B cell (primary cell): Measurements from ENCODE around the gene TRABD2A. TPM values are rescaled to one million over a fixed set of nuclear protein-coding genes. Genes with fewer than 3 reads are reported as not detected.

Experiments
- ATAC-seq: fragments of 200-7000 bp; cut with Tn5 transposase; one replicate; pipeline ENCODE4 v1.10.0; 2021; ENCODE audit warnings: low read depth, mild to moderate bottlenecking, moderate number of reproducible peaks, moderate library complexity
- CTCF ChIA-PET: fragments of 350-600 bp; sonication (Branson Sonifier 250); formaldehyde crosslinking; loops from one replicate; lab custom pipeline; 2021; ENCODE audit warnings: antibody characterized with exemption, inconsistent platforms; lab: Charles Lee
- POLR2A ChIA-PET: fragments of 350-600 bp; sonication (Branson Sonifier 250); formaldehyde crosslinking; loops from one replicate; lab custom pipeline; 2021; ENCODE audit warnings: antibody characterized with exemption; lab: Charles Lee
- DNase-seq: peaks from one replicate; pipeline ENCODE4 v3.0.0; 2013
- H2AFZ ChIP-seq: 2 replicates; pipeline ENCODE4 v1.6.1; 2012; ENCODE audit warnings: mild to moderate bottlenecking, low read depth, low read length; ENCODE audit not compliant: insufficient read depth, poor library complexity, severe bottlenecking
- H3K27ac ChIP-seq, 2 donors: 1 replicate in 1 of 2; 2 replicates in 1 of 2; pipeline ENCODE4 v1.5.1; 2012 to 2013; ENCODE audit warnings: low read length in 2 of 2, mild to moderate bottlenecking in 2 of 2, moderate library complexity in 1 of 2
- H3K27me3 ChIP-seq, 4 experiments: fragments of 200-600 bp in 1 of 4; sonication (generic) in 1 of 4; replicated peaks in 1 of 4; 1 replicate in 2 of 4; 2 replicates in 2 of 4; pipeline versions ENCODE4 v1.6.1 to v1.7.0; 2013 to 2016; ENCODE audit warnings: low read length in 3 of 4, mild to moderate bottlenecking in 2 of 4, mixed read lengths in 1 of 4, moderate library complexity in 1 of 4; ENCODE audit not compliant: insufficient read depth in 4 of 4, control insufficient read depth in 3 of 4; ENCODE audit errors: control extremely low read depth in 1 of 4
- H3K36me3 ChIP-seq, 2 experiments: replicated peaks in 1 of 2; 1 replicate in 1 of 2; 2 replicates in 1 of 2; pipeline versions ENCODE4 v1.6.1 to v1.7.1; 2013; ENCODE audit warnings: low read length in 1 of 2; ENCODE audit not compliant: insufficient read depth in 2 of 2, control insufficient read depth in 1 of 2; ENCODE audit errors: control extremely low read depth in 1 of 2, extremely low read depth in 1 of 2
- H3K4me1 ChIP-seq, 2 donors: fragments of 200-600 bp in 1 of 2; sonication (generic) in 1 of 2; 1 replicate in 1 of 2; 2 replicates in 1 of 2; pipeline versions ENCODE4 v1.5.1 to v1.6.1; 2013 to 2017; ENCODE audit warnings: low read length in 2 of 2; ENCODE audit not compliant: control insufficient read depth in 2 of 2, insufficient read depth in 2 of 2
- H3K4me2 ChIP-seq: replicated peaks from 2 replicates; pipeline ENCODE3; 2012; ENCODE audit warnings: mild to moderate bottlenecking, low read depth, low read length; ENCODE audit not compliant: poor library complexity, severe bottlenecking
- H3K4me3 ChIP-seq, 5 experiments: fragments of 200-600 bp in 1 of 5; sonication (generic) in 1 of 5; 1 replicate in 3 of 5; 2 replicates in 2 of 5; pipeline versions ENCODE4 v1.5.1 to v1.7.0; 2011 to 2016; ENCODE audit warnings: low read length in 4 of 5, mild to moderate bottlenecking in 4 of 5, low read depth in 2 of 5, control low read depth in 1 of 5, moderate library complexity in 1 of 5; ENCODE audit not compliant: insufficient read depth in 1 of 5; ENCODE audit errors: control extremely low read depth in 1 of 5, extremely low read depth in 1 of 5
- H3K79me2 ChIP-seq: fragments of 200-600 bp; sonication (generic); one replicate; pipeline ENCODE4 v1.6.0; 2016; ENCODE audit warnings: low read length; ENCODE audit not compliant: control insufficient read depth, insufficient read depth
- H3K9ac ChIP-seq: fragments of 200-600 bp; sonication (generic); 2 replicates; pipeline ENCODE4 v1.6.1; 2017; ENCODE audit warnings: mild to moderate bottlenecking, low read length, moderate library complexity
- H3K9me3 ChIP-seq, 3 donors: one replicate each; pipeline versions ENCODE4 v1.6.1 to v1.7.1; 2013; ENCODE audit warnings: low read length in 2 of 3; ENCODE audit not compliant: control insufficient read depth in 2 of 3, insufficient read depth in 1 of 3; ENCODE audit errors: control extremely low read depth in 1 of 3
- H4K20me1 ChIP-seq: 2 replicates; pipeline ENCODE4 v1.6.0; 2012; ENCODE audit warnings: mild to moderate bottlenecking, low read length; ENCODE audit not compliant: insufficient read depth, control insufficient read depth, poor library complexity, severe bottlenecking
- H3K27ac Mint-ChIP-seq: one replicate; pipeline ENCODE4 v1.8.0; 2021; ENCODE audit warnings: mixed read lengths
- H3K27me3 Mint-ChIP-seq: one replicate; pipeline ENCODE4 v1.8.0; 2021; ENCODE audit warnings: mixed read lengths
- H3K4me1 Mint-ChIP-seq: one replicate; pipeline ENCODE4 v1.8.0; 2021; ENCODE audit warnings: mixed read lengths
- H3K4me3 Mint-ChIP-seq: one replicate; pipeline ENCODE4 v1.8.0; 2021; ENCODE audit warnings: mixed read lengths
- H3K9me3 Mint-ChIP-seq: one replicate; pipeline ENCODE4 v1.8.0; 2022; ENCODE audit warnings: mixed read lengths; ENCODE audit not compliant: insufficient read depth
- CTCF ChIP-seq: fragments of 200-600 bp; IDR thresholded peaks from one replicate; pipeline ENCODE4 v1.8.0; 2022; ENCODE audit warnings: antibody characterized with exemption, mild to moderate bottlenecking
- EZH2 ChIP-seq: IDR thresholded peaks from 2 replicates; pipeline ENCODE4 v1.6.1; 2012; ENCODE audit warnings: borderline replicate concordance, low read depth, mild to moderate bottlenecking, moderate library complexity, low read length; ENCODE audit not compliant: insufficient read depth, poor library complexity, severe bottlenecking
- WGBS: methylation state at CpG from one replicate; pipeline ENCODE4 v1.1.5; 2013; ENCODE audit warnings: missing lambda C conversion rate; ENCODE audit not compliant: insufficient coverage; 5-methylcytosine and 5-hydroxymethylcytosine counted together
- intact Hi-C: fragments of 100-400 bp; cut with micrococcal nuclease; formaldehyde crosslinking; loops from one replicate; pipeline ENCODE4 v1.10.0; 2022
- polyA plus RNA-seq: library from polyadenylated mRNA; depleted of rRNA; stranded (reverse); fragments of >200 nt; gene quantifications from 2 replicates; pipeline ENCODE4 v1.2.3, GENCODE V29; 2012
- total RNA-seq, 2 donors: library from RNA; stranded (reverse); fragments of 120-200 nt in 1 of 2; gene quantifications; 1 replicate in 1 of 2; 2 replicates in 1 of 2; pipeline versions ENCODE4 v1.2.3 to v1.2.4, GENCODE V29; 2013 to 2022

Gene TRABD2A
- total and polyA plus RNA-seq, 2 donors (not counting 1 experiment from before 2014, with no cell fraction given): 10.1 to 11.3 TPM

- ATAC-seq (peak; percentile 94), DNase-seq (peak; percentile 52)
- H3K4me2 ChIP-seq: peak overlapping the region; percentile 57
- Mint-ChIP-seq H3K27me3 (no peaks in the 10 kb centered on the region), H3K4me1 (peaks cover 34% of the 10 kb centered on the region), H3K27ac (peak overlapping the region; percentile 62), H3K4me3 (no peak overlapping the region), H3K9me3 (no peaks in the 10 kb centered on the region)
- H3K9me3 ChIP-seq: no peaks in the 10 kb centered on the region
- ChIA-PET POLR2A (no interaction called here), CTCF (no interaction called here)
- no peaks in the 10 kb centered on the region for H3K79me2 ChIP-seq
- WGBS: no CpG with 5 or more reads among the region's 3 CpGs
- TF ChIP-seq CTCF (no peak), EZH2 (no peak)
- H3K4me3 ChIP-seq: no peak overlapping the region
- H3K36me3 ChIP-seq: no peaks in the 10 kb centered on the region
- peak overlapping the region; percentile 33 to 34 for H3K27ac ChIP-seq
- intact Hi-C loops: loop anchor here (1.0 to 5.0 kb wide), 2 partner anchors 75 to 123 kb away; partner anchors contain the start of gene TMSB10
- H3K4me1 ChIP-seq: peaks cover 29 to 30% of the 10 kb centered on the region in 2 donors
- H2AFZ ChIP-seq: peak overlapping the region; percentile 28
- H3K27me3 ChIP-seq: no peaks in the 10 kb centered on the region
- H3K9ac ChIP-seq: peak overlapping the region; percentile 4
- no peaks in the 10 kb centered on the region for H4K20me1 ChIP-seq
Observed at GRCh38 chr2:84781942-84782716, 98.8 kb downstream of the TRABD2A start.

- H2AFZ ChIP-seq: no peak overlapping the region
- H3K36me3 ChIP-seq: no peaks in the 10 kb centered on the region
- CTCF ChIA-PET: interaction anchor here (0.7 kb wide), 1 partner anchor 145 kb away, joined by 3 read pairs; no protein-coding TSS in a partner anchor
- H3K27me3 Mint-ChIP-seq: no peaks in the 10 kb centered on the region
- WGBS: 100% methylated on average over 1 of the region's 3 CpGs
- peaks cover 0 to 6% (median 0%) of the 10 kb centered on the region in 3 donors for H3K9me3 ChIP-seq
- no peak overlapping the region for H3K9ac ChIP-seq
- peaks cover 2% of the 10 kb centered on the region for H3K9me3 Mint-ChIP-seq
- DNase-seq (no peak), ATAC-seq (no peak)
- H3K4me2 ChIP-seq: no peak overlapping the region
- TF ChIP-seq CTCF: no peak
- no peak for TF ChIP-seq EZH2
- no peaks in the 10 kb centered on the region for H3K27me3 ChIP-seq
- no peak overlapping the region for H3K27ac Mint-ChIP-seq
- H3K4me3 ChIP-seq: no peak overlapping the region
- H3K79me2 ChIP-seq: no peaks in the 10 kb centered on the region
- no peak overlapping the region for H3K4me3 Mint-ChIP-seq
- peaks cover 29 to 30% of the 10 kb centered on the region in 2 donors for H3K4me1 ChIP-seq
- no peak overlapping the region for H3K27ac ChIP-seq
- H3K4me1 Mint-ChIP-seq: peaks cover 34% of the 10 kb centered on the region
- intact Hi-C loops: loop anchor here (5.0 kb wide), 1 partner anchor 78 kb away; no protein-coding TSS in a partner anchor
- POLR2A ChIA-PET: no interaction called here
- H4K20me1 ChIP-seq: no peaks in the 10 kb centered on the region
Observed at GRCh38 chr2:84779781-84780180, 101.1 kb downstream of the TRABD2A start.
